H7 (cell line): ENCODE measurements around the gene TMEM131. TPM values are rescaled to one million over a fixed set of nuclear protein-coding genes. Genes with fewer than 3 reads are reported as not detected.
"Not testable (repeated sequence)": the region's sequence is repeated elsewhere in the genome, so short reads cannot be mapped to it uniquely, and the experiment has no call there.

Experiments used
- DNase-seq: peaks from one replicate; pipeline ENCODE4 v3.0.0; 2012
- H3K27me3 ChIP-seq: 2 replicates; pipeline ENCODE4 v1.6.0; 2011; ENCODE audit warnings: mild to moderate bottlenecking, low read length; ENCODE audit not compliant: control insufficient read depth, insufficient read depth
- H3K36me3 ChIP-seq: replicated peaks from 2 replicates; pipeline ENCODE4 v1.5.1; 2011; ENCODE audit warnings: low read length; ENCODE audit not compliant: control insufficient read depth, insufficient read depth
- H3K4me3 ChIP-seq: 2 replicates; pipeline ENCODE4 v1.5.1; 2011; ENCODE audit warnings: low read depth, mild to moderate bottlenecking, control low read depth, low read length, moderate library complexity; ENCODE audit not compliant: insufficient read depth
- total RNA-seq: library from RNA; depleted of rRNA; stranded (reverse); fragments of >200 nt; shearing (Covaris generic); gene quantifications from 2 replicates; pipeline ENCODE4 v1.2.3, GENCODE V29; 2014

Gene TMEM131
- total RNA-seq, 1 experiment from 2014 or later: 7.4 TPM

DNA sequence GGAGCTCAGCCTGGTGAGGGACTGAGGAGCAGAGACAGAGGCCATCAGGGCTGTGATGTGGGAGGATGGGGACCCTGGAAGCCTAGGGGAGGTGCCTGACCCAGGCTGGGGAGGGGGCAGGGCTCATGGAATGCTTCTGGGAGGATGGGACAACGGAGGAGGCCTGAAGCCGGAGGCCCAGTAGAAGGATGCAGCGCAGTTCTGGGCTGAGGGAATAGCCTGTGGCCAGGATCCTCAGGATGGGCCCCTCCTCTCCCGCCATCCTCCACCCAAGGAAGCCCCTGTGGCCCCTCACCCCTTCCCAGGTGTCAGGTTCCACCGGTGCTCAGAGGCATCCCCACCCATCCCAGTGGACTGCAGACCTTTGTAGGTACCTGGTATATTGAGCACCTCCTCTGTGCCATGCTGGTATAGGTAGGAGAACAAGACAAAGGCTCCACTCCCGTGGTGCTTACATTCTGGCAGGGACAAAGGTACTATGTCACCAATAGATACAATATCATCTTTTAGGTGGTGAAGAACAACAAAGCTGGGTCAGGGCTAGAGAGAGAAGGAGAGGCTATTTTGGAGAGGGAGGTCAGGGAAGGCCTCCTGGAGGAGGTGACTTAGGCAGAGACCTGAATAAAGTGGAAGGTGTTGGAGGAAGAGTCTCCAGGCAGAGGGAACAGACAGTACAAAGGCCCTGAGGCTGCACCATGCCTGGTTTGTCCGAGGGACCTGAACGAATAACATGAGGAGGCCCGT lies 279.6 kb downstream of the TMEM131 start:
- Histone ChIP-seq H3K36me3 (no peaks in the 10 kb centered on the region), H3K27me3 (no peaks in the 10 kb centered on the region), H3K4me3 (no peak overlapping the region)
- DNase-seq: peak; percentile 47

- DNase-seq: no peak
- H3K27me3 ChIP-seq: no peaks in the 10 kb centered on the region
- H3K4me3 ChIP-seq: no peak overlapping the region
- H3K36me3 ChIP-seq: no peaks in the 10 kb centered on the region
Measured at GRCh38 chr2:97714950-97715652, 280.6 kb downstream of the TMEM131 start.

GRCh38 chr2:97714084-97714949 lies 281.4 kb downstream of the TMEM131 start:
- no peaks in the 10 kb centered on the region for H3K36me3 ChIP-seq
- no peaks in the 10 kb centered on the region for H3K27me3 ChIP-seq
- H3K4me3 ChIP-seq: no peak overlapping the region
- peak; percentile 38 for DNase-seq

- H3K36me3 ChIP-seq: no peaks in the 10 kb centered on the region
- H3K27me3 ChIP-seq: no peaks in the 10 kb centered on the region
- H3K4me3 ChIP-seq: no peak within 1 kb of the TSS
- DNase-seq: peak; percentile 44
Measured at GRCh38 chr2:97713296-97714083, 282.3 kb downstream of the TMEM131 start, which contains the start of gene ZAP70. Gene ZAP70, plus strand, starts transcription at chr2:97713576. Its CDS starts 10,461 bp downstream, at chr2:97724037.

DNA sequence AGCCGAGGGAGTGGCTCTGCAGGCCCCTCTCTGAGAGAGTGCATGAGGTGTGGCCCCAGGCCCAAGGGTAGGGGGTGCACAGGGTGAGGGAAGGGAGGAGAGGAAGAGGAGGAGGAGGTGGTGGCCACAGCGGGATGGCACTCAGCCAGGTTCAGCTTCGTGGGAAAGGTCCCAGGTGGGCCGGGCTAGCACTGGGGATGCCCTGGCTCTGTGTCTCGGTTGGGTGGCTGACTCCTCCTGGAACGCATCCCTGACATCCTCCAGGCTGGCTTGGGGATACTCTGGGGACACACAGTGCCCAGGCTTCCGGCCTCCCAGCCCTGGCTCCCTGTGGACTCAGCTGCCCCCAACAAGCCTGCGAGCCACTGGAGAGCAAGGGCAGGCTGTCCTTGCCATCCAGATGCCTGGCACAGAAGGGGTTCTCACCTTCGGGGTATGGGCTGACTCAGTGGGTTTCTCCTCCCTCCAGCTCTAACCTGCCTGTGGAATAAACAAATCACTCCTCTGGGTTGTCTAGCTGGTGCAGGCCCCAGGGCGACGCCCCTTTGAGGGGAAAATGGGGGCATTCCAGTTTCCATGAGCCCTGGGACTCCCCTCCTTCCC lies 283.0 kb downstream of the TMEM131 start:
- no peaks in the 10 kb centered on the region for H3K36me3 ChIP-seq
- H3K27me3 ChIP-seq: no peaks in the 10 kb centered on the region
- no peak for DNase-seq
- H3K4me3 ChIP-seq: no peak overlapping the region

GRCh38 chr2:97712175-97712574 lies 283.6 kb downstream of the TMEM131 start:
- H3K27me3 ChIP-seq, H3K4me3 ChIP-seq, H3K36me3 ChIP-seq, DNase-seq: not testable (repeated sequence)

GRCh38 chr2:97711394-97711711 lies 284.4 kb downstream of the TMEM131 start:
- Histone ChIP-seq H3K4me3 (no peak overlapping the region), H3K36me3 (no peaks in the 10 kb centered on the region), H3K27me3 (no peaks in the 10 kb centered on the region)
- no peak for DNase-seq

- Histone ChIP-seq H3K4me3 (no peak overlapping the region), H3K27me3 (no peaks in the 10 kb centered on the region), H3K36me3 (no peaks in the 10 kb centered on the region)
- DNase-seq: peak; percentile 37
Measured at GRCh38 chr2:97708608-97709007, 287.1 kb downstream of the TMEM131 start.

GRCh38 chr2:97708048-97708380 lies 287.7 kb downstream of the TMEM131 start:
- no peaks in the 10 kb centered on the region for H3K36me3 ChIP-seq
- H3K4me3 ChIP-seq: no peak overlapping the region
- no peak for DNase-seq
- H3K27me3 ChIP-seq: no peaks in the 10 kb centered on the region

DNA sequence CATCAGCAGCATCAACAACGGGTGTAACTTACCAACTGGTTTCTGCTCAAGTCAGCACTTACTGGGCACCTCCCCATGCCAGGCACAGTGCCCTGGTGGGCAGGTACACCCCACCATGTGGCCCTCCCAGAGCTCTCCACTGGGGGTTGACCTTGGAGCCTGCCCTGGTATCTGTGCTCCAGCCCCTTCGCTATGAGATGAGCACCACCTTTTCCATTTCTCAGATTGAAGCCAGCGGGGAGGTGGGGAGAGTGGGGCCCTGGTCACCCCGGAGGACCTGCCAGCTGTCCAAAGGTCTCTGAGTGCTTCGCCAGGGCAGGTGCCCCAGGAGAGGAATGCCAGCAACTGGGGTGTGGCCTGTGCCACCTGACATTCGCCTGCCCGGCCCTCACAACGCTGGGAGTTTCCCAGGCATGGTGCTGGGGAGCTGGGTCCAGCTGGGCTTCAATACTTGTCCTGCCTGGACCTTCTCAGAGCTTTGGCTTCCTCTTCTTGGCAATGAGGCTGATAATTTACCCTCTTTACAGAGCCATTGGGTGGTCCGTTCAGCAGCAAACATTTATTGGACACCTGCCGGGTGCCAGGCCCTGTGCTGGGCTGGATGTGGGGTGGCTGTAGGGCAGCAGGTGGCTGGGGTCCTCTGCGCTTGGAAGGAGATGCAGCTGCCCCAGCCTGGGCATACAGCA lies 288.2 kb downstream of the TMEM131 start:
- Histone ChIP-seq H3K27me3 (no peaks in the 10 kb centered on the region), H3K4me3 (no peak overlapping the region), H3K36me3 (no peaks in the 10 kb centered on the region)
- DNase-seq: peak; percentile 16

DNA sequence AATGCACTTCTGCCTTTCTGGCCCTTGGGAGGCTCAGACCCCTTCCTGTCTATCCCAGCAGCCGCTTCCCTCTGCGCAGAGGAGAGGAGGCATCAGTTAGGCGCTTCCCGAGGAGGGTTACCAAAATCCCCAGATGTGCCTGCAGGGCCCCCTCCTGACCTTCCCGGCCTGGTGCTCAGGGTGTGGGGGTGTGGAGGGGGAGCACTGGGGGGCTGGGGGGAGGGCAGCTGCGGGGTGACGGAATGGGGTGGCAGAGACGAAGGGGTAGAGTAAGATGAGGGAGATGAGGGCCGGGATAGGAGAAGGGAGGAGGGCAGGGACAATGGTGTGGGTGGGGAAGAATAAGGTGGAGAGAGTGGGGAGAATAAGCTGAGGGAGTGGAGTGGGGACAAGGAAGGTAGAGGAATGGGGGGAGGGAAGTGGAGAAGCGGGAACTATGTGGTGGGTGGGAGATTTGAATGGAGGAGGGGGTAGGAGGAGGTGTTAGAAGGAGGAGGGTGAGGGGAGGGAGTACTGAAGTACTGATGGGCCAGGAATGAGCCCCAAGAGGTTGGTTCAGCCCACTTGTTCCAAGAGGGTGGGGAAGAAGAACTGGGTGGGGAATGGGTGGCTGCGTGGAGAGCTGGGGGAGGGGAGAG lies 288.9 kb downstream of the TMEM131 start:
- peak; percentile 35 for DNase-seq
- Histone ChIP-seq H3K36me3 (no peaks in the 10 kb centered on the region), H3K27me3 (no peaks in the 10 kb centered on the region), H3K4me3 (no peak overlapping the region)
